Liver (tissue), 9 donors: ENCODE data around the gene PLAC1. TPM values are rescaled to one million over a fixed set of nuclear protein-coding genes. Genes with fewer than 3 reads are reported as not detected.

ENCODE experiments used
- DNase-seq: peaks from one replicate; pipeline ENCODE4 v3.0.0-alpha.2; 2017; ENCODE audit warnings: low spot score
- H3K27ac ChIP-seq, 2 donors: one replicate each; pipeline ENCODE4 v1.7.0; 2013; ENCODE audit warnings: inconsistent platforms in 2 of 2, low read length in 2 of 2, control low read depth in 1 of 2, low read depth in 1 of 2, mild to moderate bottlenecking in 1 of 2
- H3K27me3 ChIP-seq, 4 donors: one replicate each; pipeline versions ENCODE4 v1.6.1 to v1.7.0; 2013; ENCODE audit warnings: low read length in 3 of 4, inconsistent platforms in 1 of 4, mild to moderate bottlenecking in 1 of 4, moderate library complexity in 1 of 4; ENCODE audit not compliant: control insufficient read depth in 4 of 4, insufficient read depth in 4 of 4
- H3K36me3 ChIP-seq, 4 donors: one replicate each; pipeline versions ENCODE4 v1.6.1 to v1.7.0; 2013; ENCODE audit warnings: low read length in 3 of 4, mild to moderate bottlenecking in 3 of 4, low read depth in 1 of 4, moderate library complexity in 1 of 4; ENCODE audit not compliant: control insufficient read depth in 4 of 4, insufficient read depth in 3 of 4
- H3K4me1 ChIP-seq, 4 donors: one replicate each; pipeline versions ENCODE4 v1.6.1 to v1.7.0; 2013; ENCODE audit warnings: low read length in 3 of 4, mild to moderate bottlenecking in 3 of 4, moderate library complexity in 1 of 4; ENCODE audit not compliant: control insufficient read depth in 4 of 4, insufficient read depth in 4 of 4
- H3K4me3 ChIP-seq, 3 donors: one replicate each; pipeline versions ENCODE4 v1.6.1 to v1.7.0; 2013; ENCODE audit warnings: low read length in 3 of 3, control low read depth in 1 of 3, low read depth in 1 of 3, mild to moderate bottlenecking in 1 of 3
- H3K9ac ChIP-seq, 2 donors: one replicate each; pipeline ENCODE4 v1.7.0; 2013; ENCODE audit warnings: low read length in 2 of 2, mild to moderate bottlenecking in 2 of 2, moderate library complexity in 2 of 2, control low read depth in 1 of 2, low read depth in 1 of 2
- H3K9me3 ChIP-seq, 4 donors: one replicate each; pipeline versions ENCODE4 v1.6.1 to v1.7.0; 2013; ENCODE audit warnings: low read length in 3 of 4; ENCODE audit not compliant: control insufficient read depth in 4 of 4
- ATF3 ChIP-seq: IDR thresholded peaks from 2 replicates; pipeline ENCODE4 v1.6.1; 2016; ENCODE audit warnings: antibody characterized with exemption
- CTCF ChIP-seq: fragments of 150-350 bp; IDR thresholded peaks from 2 replicates; pipeline ENCODE4 v1.5.1; 2017; ENCODE audit warnings: improper control_type of control experiment, low read depth, low read length; ENCODE audit not compliant: missing input control
- EGR1 ChIP-seq, 2 donors: IDR thresholded peaks; 2 replicates each; pipeline ENCODE4 v1.6.1; 2016 to 2018; ENCODE audit warnings: antibody characterized with exemption in 2 of 2, low read depth in 2 of 2
- FOXA1 ChIP-seq: IDR thresholded peaks from 2 replicates; pipeline ENCODE4 v1.6.1; 2016; ENCODE audit warnings: antibody characterized with exemption
- FOXA2 ChIP-seq: IDR thresholded peaks from 2 replicates; pipeline ENCODE4 v1.6.1; 2016; ENCODE audit warnings: antibody characterized with exemption
- GABPA ChIP-seq, 2 donors: IDR thresholded peaks in 1 of 2; conservative IDR thresholded peaks in 1 of 2; 2 replicates each; pipeline ENCODE4 v1.6.1; 2016; ENCODE audit warnings: antibody characterized with exemption in 2 of 2, mild to moderate bottlenecking in 1 of 2, moderate library complexity in 1 of 2
- HNF4A ChIP-seq, 2 donors: conservative IDR thresholded peaks; 2 replicates each; pipeline ENCODE4 v1.6.1; 2016; ENCODE audit warnings: antibody characterized with exemption in 2 of 2, mild to moderate bottlenecking in 2 of 2
- HNF4G ChIP-seq: IDR thresholded peaks from 2 replicates; pipeline ENCODE4 v1.6.1; 2016; ENCODE audit warnings: antibody characterized with exemption
- JUND ChIP-seq, 2 donors: IDR thresholded peaks; 2 replicates each; pipeline ENCODE4 v1.6.1; 2016; ENCODE audit warnings: antibody characterized with exemption in 2 of 2
- MAX ChIP-seq: IDR thresholded peaks from 2 replicates; pipeline ENCODE4 v1.6.1; 2016; ENCODE audit warnings: antibody characterized with exemption
- NR2F2 ChIP-seq: IDR thresholded peaks from 2 replicates; pipeline ENCODE4 v1.6.1; 2016; ENCODE audit warnings: antibody characterized with exemption
- RAD21 ChIP-seq, 2 donors: IDR thresholded peaks; 2 replicates each; pipeline ENCODE4 v1.6.1; 2016; ENCODE audit warnings: antibody characterized with exemption in 2 of 2, mild to moderate bottlenecking in 2 of 2
- REST ChIP-seq: IDR thresholded peaks from 2 replicates; pipeline ENCODE4 v1.6.1; 2016; ENCODE audit warnings: antibody characterized with exemption, mild to moderate bottlenecking
- RXRA ChIP-seq, 2 donors: IDR thresholded peaks; 2 replicates each; pipeline ENCODE4 v1.6.1; 2017 to 2018; ENCODE audit warnings: antibody characterized with exemption in 2 of 2, mild to moderate bottlenecking in 1 of 2
- SP1 ChIP-seq: IDR thresholded peaks from 2 replicates; pipeline ENCODE4 v1.6.1; 2018; ENCODE audit warnings: antibody characterized with exemption, mild to moderate bottlenecking
- TAF1 ChIP-seq: conservative IDR thresholded peaks from 2 replicates; pipeline ENCODE4 v1.6.1; 2016; ENCODE audit warnings: antibody characterized with exemption, mild to moderate bottlenecking
- YY1 ChIP-seq: IDR thresholded peaks from 2 replicates; pipeline ENCODE4 v1.6.1; 2016; ENCODE audit warnings: antibody characterized with exemption, mild to moderate bottlenecking
- ZBTB33 ChIP-seq: IDR thresholded peaks from 2 replicates; pipeline ENCODE4 v1.6.1; 2016; ENCODE audit warnings: antibody characterized with exemption
- WGBS: extraction: QIAGEN DNeasy Blood & Tissue Kit; methylation state at CpG from one replicate; pipeline ENCODE4 v1.1.7; 2013; 5-methylcytosine and 5-hydroxymethylcytosine counted together
- polyA plus RNA-seq, 2 donors: library from polyadenylated mRNA; stranded (reverse) in 1 of 2; unstranded in 1 of 2; fragments of 200-250 nt in 1 of 2; fragments of >200 nt in 1 of 2; fragmentation: Nextera tagmentation in 1 of 2; extraction: Ambion mirVana in 1 of 2; gene quantifications; one replicate each; pipeline versions ENCODE4 v1.2.1 to v1.2.3, GENCODE V29; 2013 to 2015
- total RNA-seq, 2 donors: library from RNA; depleted of rRNA; stranded (reverse); fragments of >200 nt; gene quantifications; one replicate each; pipeline ENCODE4 v1.2.3, GENCODE V29; 2014
- donor health status: healthy.
- donor health status: healthy.
- donor health status: healthy.
- donor health status: healthy.
- donor health status: healthy.

Gene PLAC1
- total and polyA plus RNA-seq, 4 donors = not detected

GRCh38 chrX:134642386-134642785 lies 15.9 kb downstream of the PLAC1 start:
- Histone ChIP-seq H3K9ac (no peak overlapping the region), H3K27me3 (no peaks in the 10 kb centered on the region), H3K4me1 (no peaks in the 10 kb centered on the region), H3K36me3 (peaks cover 0 to 1% (median 0%) of the 10 kb centered on the region in 4 donors), H3K4me3 (no peak overlapping the region), H3K27ac (no peak overlapping the region), H3K9me3 (peaks cover 0 to 3% (median 0%) of the 10 kb centered on the region in 4 donors)
- TF ChIP-seq RAD21 (IDR thresholded peaks at IDR 0.05) (no peak), SP1 (no peak), JUND (IDR thresholded peaks at IDR 0.05) (no peak), FOXA2 (no peak), HNF4A (conservative IDR thresholded peaks at IDR 0.05) (no peak), REST (no peak), HNF4G (no peak), YY1 (no peak), MAX (no peak), TAF1 (no peak), CTCF (no peak), ZBTB33 (no peak), FOXA1 (no peak), RXRA (IDR thresholded peaks at IDR 0.05) (no peak)
- no peak for DNase-seq
- 69% methylated on average over 1 of the region's 1 CpG for WGBS

- no peaks in the 10 kb centered on the region for H3K4me1 ChIP-seq
- no peak overlapping the region for H3K4me3 ChIP-seq
- no peaks in the 10 kb centered on the region for H3K27me3 ChIP-seq
- H3K9me3 ChIP-seq = peaks cover 0 to 3% (median 0%) of the 10 kb centered on the region in 4 donors
- H3K27ac ChIP-seq = no peak overlapping the region
- WGBS = 53% methylated on average over 2 of the region's 2 CpGs
- no peak overlapping the region for H3K9ac ChIP-seq
- H3K36me3 ChIP-seq = peaks cover 0 to 1% (median 0%) of the 10 kb centered on the region in 4 donors
- no peak for DNase-seq
- TF ChIP-seq FOXA2 (no peak), REST (no peak), GABPA (IDR thresholded peaks at IDR 0.05 in 1 of 2, conservative IDR thresholded peaks at IDR 0.05 in 1 of 2) (no peak), TAF1 (no peak), EGR1 (IDR thresholded peaks at IDR 0.05; ENCODE audit: low read depth in 2 of 2) (no peak), RAD21 (IDR thresholded peaks at IDR 0.05) (no peak), ATF3 (no peak), MAX (no peak), JUND (IDR thresholded peaks at IDR 0.05) (no peak), FOXA1 (no peak), HNF4A (conservative IDR thresholded peaks at IDR 0.05) (no peak), ZBTB33 (no peak), SP1 (no peak), NR2F2 (no peak), RXRA (IDR thresholded peaks at IDR 0.05) (no peak), YY1 (no peak)
Measured at GRCh38 chrX:134641346-134641745, 16.9 kb downstream of the PLAC1 start.
